Choroid plexus epithelial cell (primary cell): ENCODE measurements around the gene TAS1R1.

Experiments used
- DNase-seq: peaks from one replicate; pipeline ENCODE4 v3.0.0-alpha.2; 2010; ENCODE audit warnings: low read depth
- H3K4me3 ChIP-seq: 2 replicates; pipeline ENCODE4 v1.5.1; 2011; ENCODE audit warnings: low read depth, mild to moderate bottlenecking, control low read depth, low read length, moderate library complexity
- TF ChIP-seq, protein P1 (sequence below): conservative IDR thresholded peaks from 2 replicates; pipeline ENCODE4 v1.5.1; 2011; ENCODE audit warnings: low read depth, mild to moderate bottlenecking, control low read depth, inconsistent platforms, low read length, moderate library complexity

The TAS1R1 gene

DNA sequence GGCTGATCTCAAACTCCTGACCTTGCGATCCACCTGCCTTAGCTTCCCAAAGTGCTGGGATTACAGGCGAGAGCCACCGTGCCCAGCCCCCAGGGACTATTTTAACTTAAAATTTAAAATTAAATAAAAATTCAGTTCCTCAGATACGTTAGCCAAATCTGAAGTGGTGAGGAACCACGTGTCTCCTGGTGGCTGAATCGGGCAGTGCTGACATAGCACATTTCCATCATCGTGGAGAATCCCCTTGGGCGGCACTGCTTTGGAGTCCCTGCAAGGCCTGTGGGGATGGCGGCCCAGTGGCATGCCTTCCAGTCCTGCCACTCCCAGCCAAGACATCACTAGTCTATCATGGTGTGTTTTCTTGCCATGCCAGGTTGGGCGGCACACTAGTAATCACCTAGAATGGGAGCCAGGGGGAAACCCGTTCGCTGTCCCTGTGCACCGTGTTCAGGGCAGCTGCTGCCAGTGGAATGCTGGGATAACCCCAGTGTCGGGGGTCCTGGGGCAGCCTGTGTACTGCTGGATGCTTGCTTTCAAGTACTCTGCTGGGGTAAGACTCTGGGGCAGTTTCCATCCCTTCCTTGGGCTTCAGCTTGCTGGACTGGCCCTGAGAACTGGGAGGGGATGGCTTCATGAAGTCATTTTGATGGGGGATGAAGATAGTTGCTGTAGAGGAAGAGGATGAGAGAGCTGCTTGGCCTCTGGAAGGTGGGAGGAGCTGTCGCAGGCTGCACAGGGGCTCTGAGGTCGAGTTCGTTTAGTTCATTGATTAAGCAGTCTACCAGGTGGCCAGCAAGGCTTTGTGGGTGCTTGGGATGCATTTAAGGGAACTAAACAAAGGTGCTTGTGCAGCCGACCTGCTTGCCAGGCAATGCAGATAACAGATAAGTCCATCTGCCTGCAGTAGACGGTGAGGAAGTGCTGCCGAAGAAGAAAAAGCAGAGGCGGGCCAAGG, 29.3 kb downstream of the TAS1R1 start:
- TF ChIP-seq, protein P1, sequence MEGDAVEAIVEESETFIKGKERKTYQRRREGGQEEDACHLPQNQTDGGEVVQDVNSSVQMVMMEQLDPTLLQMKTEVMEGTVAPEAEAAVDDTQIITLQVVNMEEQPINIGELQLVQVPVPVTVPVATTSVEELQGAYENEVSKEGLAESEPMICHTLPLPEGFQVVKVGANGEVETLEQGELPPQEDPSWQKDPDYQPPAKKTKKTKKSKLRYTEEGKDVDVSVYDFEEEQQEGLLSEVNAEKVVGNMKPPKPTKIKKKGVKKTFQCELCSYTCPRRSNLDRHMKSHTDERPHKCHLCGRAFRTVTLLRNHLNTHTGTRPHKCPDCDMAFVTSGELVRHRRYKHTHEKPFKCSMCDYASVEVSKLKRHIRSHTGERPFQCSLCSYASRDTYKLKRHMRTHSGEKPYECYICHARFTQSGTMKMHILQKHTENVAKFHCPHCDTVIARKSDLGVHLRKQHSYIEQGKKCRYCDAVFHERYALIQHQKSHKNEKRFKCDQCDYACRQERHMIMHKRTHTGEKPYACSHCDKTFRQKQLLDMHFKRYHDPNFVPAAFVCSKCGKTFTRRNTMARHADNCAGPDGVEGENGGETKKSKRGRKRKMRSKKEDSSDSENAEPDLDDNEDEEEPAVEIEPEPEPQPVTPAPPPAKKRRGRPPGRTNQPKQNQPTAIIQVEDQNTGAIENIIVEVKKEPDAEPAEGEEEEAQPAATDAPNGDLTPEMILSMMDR, result peak; percentile 30
- no peak overlapping the region for H3K4me3 ChIP-seq
- DNase-seq, result no peak

DNA sequence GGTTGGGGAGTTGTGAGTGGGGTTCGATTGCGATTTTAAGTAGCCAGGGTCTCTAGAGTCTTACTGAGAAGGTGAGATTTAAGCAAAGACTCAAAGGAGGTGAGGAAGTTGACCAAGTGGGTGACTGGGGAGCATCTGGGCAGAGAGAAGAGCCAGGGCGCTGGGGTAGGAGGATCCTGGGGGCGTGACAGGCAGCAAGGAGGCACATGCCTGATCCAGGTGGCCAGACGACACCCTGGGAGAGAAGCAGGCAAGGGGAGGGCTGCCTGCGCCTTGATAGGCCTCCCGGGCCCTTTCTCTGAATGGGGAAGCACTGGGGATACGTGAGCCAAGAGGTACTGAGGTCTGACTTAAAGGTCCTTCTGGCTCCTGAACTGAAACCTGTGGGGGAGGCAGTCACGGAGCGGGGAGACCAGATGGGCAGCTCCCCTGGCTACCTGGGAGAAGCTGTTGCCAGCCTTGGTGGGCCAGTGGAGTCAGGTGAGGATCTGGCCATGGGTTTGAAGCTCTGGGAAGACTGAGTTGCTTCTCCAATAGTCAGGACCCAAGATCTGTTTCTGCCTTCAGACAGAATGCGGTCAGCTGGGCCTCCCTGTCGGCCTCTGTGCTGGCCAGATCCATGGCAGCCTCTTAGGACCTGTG, 30.1 kb downstream of the TAS1R1 start:
- TF ChIP-seq, protein P1, result no peak
- no peak overlapping the region for H3K4me3 ChIP-seq
- no peak for DNase-seq

DNA sequence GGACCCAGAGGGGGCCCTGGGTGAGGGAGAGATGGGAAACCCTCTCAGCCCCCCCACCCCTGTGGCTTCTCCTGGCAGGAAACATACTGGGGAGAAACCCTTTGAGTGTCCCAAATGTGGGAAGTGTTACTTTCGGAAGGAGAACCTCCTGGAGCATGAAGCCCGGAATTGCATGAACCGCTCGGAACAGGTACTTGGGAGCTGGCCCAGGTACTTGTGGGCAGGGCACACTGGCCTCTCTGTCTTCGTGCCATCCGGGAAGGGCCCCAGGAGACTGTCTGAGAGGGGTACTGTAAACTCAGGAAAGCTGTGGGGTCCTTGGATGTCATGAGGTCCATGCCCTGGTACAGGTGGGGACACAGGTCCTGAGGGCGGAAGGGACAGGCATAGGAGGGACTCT, 30.7 kb downstream of the TAS1R1 start:
- TF ChIP-seq, protein P1, result no peak
- no peak overlapping the region for H3K4me3 ChIP-seq
- DNase-seq, result no peak

DNA sequence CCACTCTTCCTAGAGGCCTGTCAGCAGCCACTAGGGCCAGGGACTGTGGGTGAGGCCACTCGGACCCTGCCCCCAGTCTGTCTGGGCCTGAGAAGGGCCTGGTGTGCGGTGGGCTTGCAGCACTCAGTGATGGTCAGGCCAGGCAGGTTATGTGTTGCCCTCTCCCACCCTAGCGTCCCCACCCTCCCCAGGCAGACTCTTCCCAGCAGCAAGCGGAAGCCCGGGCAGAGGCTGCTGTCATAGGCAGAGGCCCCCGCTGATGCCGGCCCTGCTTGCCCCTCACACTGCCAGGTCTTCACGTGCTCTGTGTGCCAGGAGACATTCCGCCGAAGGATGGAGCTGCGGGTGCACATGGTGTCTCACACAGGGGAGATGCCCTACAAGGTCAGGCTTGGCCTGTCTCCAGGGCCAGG, 31.3 kb downstream of the TAS1R1 start:
- TF ChIP-seq, protein P1, result no peak
- no peak for DNase-seq
- H3K4me3 ChIP-seq, result no peak overlapping the region

DNA sequence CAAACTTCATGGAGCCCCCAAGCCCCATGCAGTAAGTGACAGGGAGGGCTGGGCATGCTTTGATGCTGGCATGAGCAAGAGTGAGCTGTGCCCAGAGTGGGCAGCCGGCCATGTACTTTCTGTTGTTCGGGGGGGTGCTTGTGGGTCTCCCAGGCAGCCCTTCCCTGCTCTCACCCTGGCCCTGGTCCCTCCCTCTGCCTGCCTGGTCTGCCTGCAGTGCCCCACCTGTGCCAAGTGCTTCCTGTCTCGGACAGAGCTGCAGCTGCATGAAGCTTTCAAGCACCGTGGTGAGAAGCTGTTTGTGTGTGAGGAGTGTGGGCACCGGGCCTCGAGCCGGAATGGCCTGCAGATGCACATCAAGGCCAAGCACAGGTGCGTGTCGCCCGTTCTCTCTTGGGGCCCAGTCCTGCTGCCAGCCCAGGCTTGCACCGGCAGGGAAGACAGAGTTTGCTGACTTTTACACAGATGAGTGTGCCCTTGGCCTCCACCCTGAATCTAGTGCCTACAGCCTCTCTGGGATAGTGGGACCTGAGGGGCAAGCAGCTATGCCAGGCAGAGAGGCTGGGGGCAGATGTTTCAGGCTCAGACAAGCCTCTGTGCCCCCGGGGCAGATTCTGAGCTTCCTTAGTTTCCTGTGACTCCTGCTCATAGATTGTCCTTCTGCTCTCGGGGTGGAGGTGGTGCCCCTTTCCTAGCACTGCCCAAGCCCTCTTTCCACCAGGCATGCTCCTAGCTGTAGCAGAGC, 32.3 kb downstream of the TAS1R1 start:
- TF ChIP-seq, protein P1, result no peak
- no peak overlapping the region for H3K4me3 ChIP-seq
- DNase-seq, result no peak

GRCh38 chr1:6588128-6588892, 33.2 kb downstream of the TAS1R1 start:
- TF ChIP-seq, protein P1, result no peak
- H3K4me3 ChIP-seq, result no peak overlapping the region
- DNase-seq, result no peak
